Neuronal stem cell (in vitro differentiated cells): Measurements from ENCODE around the gene HOXA6.
A peak's percentile ranks its signal among the peaks of the same experiment; 100 is the strongest.

Experiments used
- DNase-seq: peaks from one replicate; pipeline ENCODE4 v3.0.0-alpha.2; 2013; ENCODE audit warnings: low spot score
- H2AFZ ChIP-seq: one replicate; pipeline ENCODE4 v1.6.1; 2013; ENCODE audit warnings: mild to moderate bottlenecking, low read length, inconsistent platforms
- H2AK5ac ChIP-seq: 2 replicates; pipeline ENCODE4 v1.6.1; 2013; ENCODE audit warnings: low read depth, mild to moderate bottlenecking, inconsistent platforms, low read length, moderate library complexity, mixed read lengths
- H2BK120ac ChIP-seq: 2 replicates; pipeline ENCODE4 v1.6.1; 2013; ENCODE audit warnings: low read depth, mild to moderate bottlenecking, inconsistent platforms, low read length, moderate library complexity, mixed read lengths
- H2BK12ac ChIP-seq: one replicate; pipeline ENCODE4 v1.6.1; 2013; ENCODE audit warnings: low read length, inconsistent platforms
- H2BK15ac ChIP-seq: 2 replicates; pipeline ENCODE4 v1.6.1; 2013; ENCODE audit warnings: mild to moderate bottlenecking, low read length, inconsistent platforms, mixed read lengths
- H2BK5ac ChIP-seq: one replicate; pipeline ENCODE4 v1.6.1; 2013; ENCODE audit warnings: inconsistent platforms, mild to moderate bottlenecking, low read length, moderate library complexity
- H3K14ac ChIP-seq: one replicate; pipeline ENCODE4 v1.6.1; 2013; ENCODE audit warnings: low read length, inconsistent platforms
- H3K18ac ChIP-seq: 2 replicates; pipeline ENCODE4 v1.6.1; 2013; ENCODE audit warnings: low read length, inconsistent platforms
- H3K23ac ChIP-seq: 2 replicates; pipeline ENCODE4 v1.6.1; 2013; ENCODE audit warnings: low read depth, mild to moderate bottlenecking, mixed read lengths, low read length, inconsistent platforms; ENCODE audit not compliant: poor library complexity
- H3K27ac ChIP-seq: replicated peaks from 3 replicates; pipeline ENCODE4 v1.5.1; 2013; ENCODE audit warnings: low read length, inconsistent platforms
- H3K27me3 ChIP-seq, 3 experiments: 2 replicates each; pipeline ENCODE4 v1.6.1; 2013; ENCODE audit warnings: low read length in 3 of 3, mild to moderate bottlenecking in 2 of 3, inconsistent platforms in 1 of 3, low read depth in 1 of 3, mixed read lengths in 1 of 3, moderate library complexity in 1 of 3; ENCODE audit not compliant: control insufficient read depth in 3 of 3, insufficient read depth in 3 of 3
- H3K36me3 ChIP-seq, 2 donors: replicated peaks in 1 of 2; 2 replicates each; pipeline ENCODE4 v1.6.1; 2013; ENCODE audit warnings: low read length in 2 of 2; ENCODE audit not compliant: control insufficient read depth in 2 of 2, insufficient read depth in 2 of 2
- H3K4ac ChIP-seq: 2 replicates; pipeline ENCODE4 v1.6.1; 2013; ENCODE audit warnings: inconsistent platforms, mild to moderate bottlenecking, low read length, moderate library complexity
- H3K4me1 ChIP-seq, 2 donors: 1 replicate in 1 of 2; 2 replicates in 1 of 2; pipeline ENCODE4 v1.6.1; 2013; ENCODE audit warnings: low read length in 2 of 2, low read depth in 1 of 2; ENCODE audit not compliant: control insufficient read depth in 2 of 2, insufficient read depth in 1 of 2
- H3K4me2 ChIP-seq: one replicate; pipeline ENCODE4 v1.6.1; 2013; ENCODE audit warnings: mild to moderate bottlenecking, low read length, inconsistent platforms; ENCODE audit not compliant: insufficient read depth, poor library complexity, severe bottlenecking
- H3K4me3 ChIP-seq, 2 donors: 2 replicates each; pipeline ENCODE4 v1.5.1; 2013; ENCODE audit warnings: low read length in 2 of 2, mild to moderate bottlenecking in 2 of 2, inconsistent platforms in 1 of 2, moderate library complexity in 1 of 2
- H3K79me1 ChIP-seq: one replicate; pipeline ENCODE4 v1.6.1; 2013; ENCODE audit warnings: low read depth, mild to moderate bottlenecking, inconsistent platforms, low read length, moderate library complexity
- H3K9ac ChIP-seq: one replicate; pipeline ENCODE4 v1.6.1; 2013; ENCODE audit warnings: mild to moderate bottlenecking, low read depth, low read length, inconsistent platforms; ENCODE audit not compliant: poor library complexity
- H3K9me3 ChIP-seq, 2 donors: replicated peaks in 1 of 2; 2 replicates each; pipeline versions ENCODE3 to v1.6.1; 2013; ENCODE audit warnings: low read length in 2 of 2, mild to moderate bottlenecking in 2 of 2, inconsistent platforms in 1 of 2, low read depth in 1 of 2, mixed read lengths in 1 of 2, moderate library complexity in 1 of 2; ENCODE audit not compliant: control insufficient read depth in 2 of 2, insufficient read depth in 1 of 2
- H4K8ac ChIP-seq: one replicate; pipeline ENCODE4 v1.6.1; 2013; ENCODE audit warnings: low read depth, mild to moderate bottlenecking, inconsistent platforms, low read length, moderate library complexity
- H4K91ac ChIP-seq: one replicate; pipeline ENCODE4 v1.6.1; 2013; ENCODE audit warnings: low read length, low read depth, mild to moderate bottlenecking, inconsistent platforms; ENCODE audit not compliant: poor library complexity
- WGBS, 2 donors: extraction: QIAGEN DNeasy Blood & Tissue Kit; methylation state at CpG; one replicate each; pipeline ENCODE4 v1.1.7; 2013; ENCODE audit warnings: missing lambda C conversion rate in 2 of 2, mixed read lengths in 1 of 2; ENCODE audit not compliant: insufficient read length in 2 of 2, insufficient replicate concordance in 1 of 2; ENCODE audit errors: extremely low coverage in 2 of 2; 5-methylcytosine and 5-hydroxymethylcytosine counted together

Gene HOXA6

DNA sequence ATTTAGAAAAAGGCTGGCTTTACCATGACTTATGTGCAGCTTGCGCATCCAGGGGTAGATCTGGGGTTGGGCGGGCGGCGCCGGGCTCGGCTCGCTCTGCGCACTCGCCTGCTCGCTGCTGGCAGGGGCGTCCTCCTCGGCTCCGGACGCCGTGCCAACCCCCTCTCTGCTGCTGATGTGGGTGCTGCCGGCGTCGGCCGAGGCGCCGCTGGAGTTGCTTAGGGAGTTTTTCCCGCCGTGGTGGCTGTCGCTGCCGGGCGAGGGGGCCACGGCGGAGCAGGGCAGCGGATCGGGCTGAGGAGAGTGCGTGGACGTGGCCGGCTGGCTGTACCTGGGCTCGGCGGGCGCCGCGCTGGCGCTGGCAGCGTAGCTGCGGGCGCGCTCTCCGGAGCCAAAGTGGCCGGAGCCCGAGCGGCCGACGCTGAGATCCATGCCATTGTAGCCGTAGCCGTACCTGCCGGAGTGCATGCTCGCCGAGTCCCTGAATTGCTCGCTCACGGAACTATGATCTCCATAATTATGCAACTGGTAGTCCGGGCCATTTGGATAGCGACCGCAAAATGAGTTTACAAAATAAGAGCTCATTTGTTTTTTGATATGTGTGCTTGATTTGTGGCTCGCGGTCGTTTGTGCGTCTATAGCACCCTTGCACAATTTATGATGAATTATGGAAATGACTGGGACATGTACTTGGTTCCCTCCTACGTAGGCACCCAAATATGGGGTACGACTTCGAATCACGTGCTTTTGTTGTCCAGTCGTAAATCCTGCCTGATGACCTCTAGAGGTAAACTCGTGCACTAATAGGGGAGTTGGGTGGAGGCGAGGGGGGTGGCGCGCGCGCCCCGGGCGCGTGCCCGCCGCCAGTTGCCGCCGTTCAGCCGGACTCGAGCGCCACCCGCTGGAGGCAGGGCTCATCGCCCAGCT lies 4.3 kb downstream of the HOXA6 start, which contains the start of gene HOXA5:
TSS of gene HOXA5 (minus strand) at position 659 of the 927 bp plus-strand sequence. CDS start at position 585, 74 bp downstream.
- Histone ChIP-seq H3K14ac (peak within 1 kb of the TSS; percentile 23), H2BK5ac (no peak within 1 kb of the TSS), H3K9ac (no peak within 1 kb of the TSS), H3K27ac (no peak within 1 kb of the TSS), H3K9me3 (peaks cover 3 to 18% of the 10 kb centered on the region in 2 donors), H4K91ac (no peak within 1 kb of the TSS), H3K4me2 (peak within 1 kb of the TSS; percentile 59), H3K4ac (no peak within 1 kb of the TSS), H2BK15ac (no peak within 1 kb of the TSS), H3K36me3 (no peaks in the 10 kb centered on the region), H3K4me3 (peak within 1 kb of the TSS; percentile 1 to 63), H2BK12ac (no peak within 1 kb of the TSS), H2AK5ac (no peak within 1 kb of the TSS), H4K8ac (no peak within 1 kb of the TSS), H2BK120ac (no peak within 1 kb of the TSS), H3K23ac (peak within 1 kb of the TSS; percentile 29), H3K27me3 (peaks cover 66 to 100% (median 99%) of the 10 kb centered on the region in 3 experiments), H3K79me1 (no peaks in the 10 kb centered on the region), H3K4me1 (no peaks in the 10 kb centered on the region), H2AFZ (peak within 1 kb of the TSS; percentile 87), H3K18ac (no peak within 1 kb of the TSS)
- peak; percentile 67 for DNase-seq
- WGBS, 2 donors, result no CpG with 5 or more reads among the region's 86 CpGs

DNA sequence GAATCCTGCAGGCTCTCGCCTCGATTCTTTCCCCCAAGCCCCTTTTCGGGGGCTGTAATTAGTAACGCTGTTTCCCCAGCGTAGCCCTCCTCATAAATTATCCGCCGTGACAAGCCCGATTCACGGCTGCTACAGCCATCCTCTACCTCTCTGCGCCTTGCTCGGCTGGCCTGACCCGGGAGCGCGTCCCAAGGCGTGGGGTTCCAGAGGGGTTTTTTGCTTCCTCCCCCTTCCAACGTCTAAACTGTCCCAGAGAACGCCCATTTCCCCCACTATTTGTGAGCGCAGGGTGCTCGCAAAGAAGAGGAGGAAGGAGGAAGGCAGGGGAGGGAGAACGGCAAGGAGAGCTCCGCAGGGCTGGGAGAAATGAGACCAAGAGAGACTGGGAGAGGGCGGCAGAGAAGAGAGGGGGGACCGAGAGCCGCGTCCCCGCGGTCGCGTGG lies 5.0 kb downstream of the HOXA6 start:
- no peak overlapping the region for H3K4me3 ChIP-seq
- H3K79me1 ChIP-seq, result no peaks in the 10 kb centered on the region
- H2BK5ac ChIP-seq, result no peak overlapping the region
- no peak overlapping the region for H4K8ac ChIP-seq
- H3K9me3 ChIP-seq, result peaks cover 3 to 14% of the 10 kb centered on the region in 2 donors
- no peak overlapping the region for H2BK12ac ChIP-seq
- H3K36me3 ChIP-seq, result no peaks in the 10 kb centered on the region
- no peak overlapping the region for H2BK120ac ChIP-seq
- peak overlapping the region; percentile 29 for H3K23ac ChIP-seq
- H3K4ac ChIP-seq, result no peak overlapping the region
- no peak overlapping the region for H4K91ac ChIP-seq
- H3K27me3 ChIP-seq, result peaks cover 59 to 100% (median 100%) of the 10 kb centered on the region in 3 experiments
- peak overlapping the region; percentile 59 for H3K4me2 ChIP-seq
- H3K18ac ChIP-seq, result no peak overlapping the region
- H2BK15ac ChIP-seq, result no peak overlapping the region
- no peak overlapping the region for H3K14ac ChIP-seq
- no peak for DNase-seq
- no peaks in the 10 kb centered on the region for H3K4me1 ChIP-seq
- peak overlapping the region; percentile 87 for H2AFZ ChIP-seq
- H3K27ac ChIP-seq, result no peak overlapping the region
- no peak overlapping the region for H3K9ac ChIP-seq
- no peak overlapping the region for H2AK5ac ChIP-seq
- WGBS, 2 donors, result no CpG with 5 or more reads among the region's 29 CpGs

DNA sequence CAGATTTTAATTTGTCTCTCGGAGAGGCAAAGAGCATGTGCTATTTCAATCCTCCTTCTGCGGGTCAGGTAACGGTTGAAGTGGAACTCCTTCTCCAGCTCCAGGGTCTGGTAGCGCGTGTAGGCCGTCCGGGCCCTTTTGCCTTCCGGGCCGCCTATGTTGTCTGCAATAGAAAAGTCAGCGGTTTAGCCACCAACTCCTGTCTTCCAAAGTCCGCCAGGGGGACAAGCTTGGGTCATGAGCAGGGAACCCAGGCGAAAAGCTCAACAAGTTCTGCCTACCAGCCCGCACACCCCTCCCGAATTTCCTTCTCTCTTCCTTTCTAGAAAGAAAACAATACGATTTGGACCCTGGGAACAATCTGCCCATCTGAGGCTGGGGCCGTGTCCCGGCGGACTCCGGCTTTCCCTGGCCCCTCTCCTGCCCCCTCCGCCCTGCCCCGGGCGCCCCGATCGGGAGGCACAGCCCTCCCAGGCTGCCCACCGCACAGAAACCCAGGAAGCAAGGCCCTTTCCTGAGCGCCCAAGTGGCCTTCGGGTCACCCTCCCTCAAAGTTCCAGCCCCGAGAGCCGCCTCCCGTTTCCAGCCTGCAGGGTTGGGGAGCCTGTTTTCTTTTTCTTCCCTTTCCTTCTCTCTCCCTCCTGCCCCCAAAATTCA lies 5.5 kb downstream of the HOXA6 start:
- Histone ChIP-seq H2BK15ac (no peak overlapping the region), H3K36me3 (no peaks in the 10 kb centered on the region), H3K9ac (no peak overlapping the region), H3K4me2 (no peak overlapping the region), H3K79me1 (no peaks in the 10 kb centered on the region), H2AFZ (peak overlapping the region; percentile 87), H2BK12ac (no peak overlapping the region), H2BK120ac (no peak overlapping the region), H4K91ac (no peak overlapping the region), H3K14ac (no peak overlapping the region), H3K4me3 (no peak overlapping the region), H3K27ac (no peak overlapping the region), H3K4ac (no peak overlapping the region), H2BK5ac (no peak overlapping the region), H4K8ac (no peak overlapping the region), H3K18ac (no peak overlapping the region), H3K23ac (no peak overlapping the region), H3K9me3 (peaks cover 3 to 12% of the 10 kb centered on the region in 2 donors), H3K27me3 (peaks cover 56 to 100% (median 100%) of the 10 kb centered on the region in 3 experiments), H2AK5ac (no peak overlapping the region), H3K4me1 (no peaks in the 10 kb centered on the region)
- DNase-seq, result no peak
- WGBS, 2 donors, result no CpG with 5 or more reads among the region's 30 CpGs
